ENCODE data around the gene YOD1.

YOD1 gene

DNA sequence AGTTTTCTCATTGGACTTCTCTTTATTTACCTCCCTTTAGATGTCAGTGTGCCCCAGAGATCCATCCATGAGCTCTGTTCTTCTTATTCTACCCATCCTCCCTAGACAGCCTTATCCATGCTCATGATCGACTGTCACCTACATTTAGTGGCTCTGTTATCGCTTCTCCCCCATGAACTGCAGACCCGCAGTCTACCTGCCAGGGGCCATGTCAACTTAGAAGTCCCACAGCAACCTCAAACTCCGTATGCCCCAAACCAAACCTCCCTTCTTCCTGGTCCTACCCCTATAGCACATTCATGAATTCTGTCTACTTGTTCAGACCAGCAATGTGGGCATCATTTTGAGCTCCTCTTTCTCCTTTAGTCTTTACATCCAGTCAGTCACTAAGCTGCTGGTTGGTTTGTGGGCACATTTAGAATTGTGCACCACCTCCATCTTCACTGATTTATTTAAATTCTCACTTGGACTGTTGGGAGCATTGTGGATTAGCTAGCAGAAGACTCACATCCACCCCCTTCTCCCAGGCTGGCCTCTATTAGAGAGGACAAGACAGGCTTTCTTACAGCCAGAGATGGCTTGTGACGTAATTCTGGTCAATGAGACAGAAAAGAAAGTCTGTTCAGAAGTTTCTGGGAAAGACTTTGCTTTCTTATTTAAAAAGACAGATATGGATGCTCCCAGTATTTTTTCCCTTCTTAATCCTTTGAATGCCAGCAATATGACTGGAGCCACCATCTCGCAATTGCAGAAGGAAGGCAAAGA is 37.5 kb downstream of the YOD1 start:
- in situ Hi-C loops (cut with HindIII; ENCODE audit: low sequenced_read_pairs), result no loop called here

DNA sequence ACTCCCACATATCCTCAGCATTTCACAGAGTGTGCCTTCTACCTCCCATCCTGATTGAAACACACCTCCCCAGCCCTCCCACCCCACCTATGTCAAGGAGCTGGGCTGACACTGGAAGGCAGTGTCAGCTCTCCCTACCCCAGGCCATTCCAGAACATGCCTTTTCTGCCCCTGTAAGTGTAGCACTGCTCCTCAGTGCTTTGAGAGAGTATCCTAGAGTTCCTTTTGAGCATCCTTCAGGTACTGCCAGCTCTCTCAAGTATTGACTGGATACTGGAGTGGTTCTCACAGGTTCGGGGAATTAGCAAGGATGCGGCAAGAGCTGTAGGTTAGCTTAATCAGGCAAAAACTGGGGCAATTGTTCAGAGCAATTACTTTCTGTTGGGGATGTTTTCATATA is 40.3 kb downstream of the YOD1 start:
- in situ Hi-C loops (cut with HindIII; ENCODE audit: low sequenced_read_pairs), result no loop called here

DNA sequence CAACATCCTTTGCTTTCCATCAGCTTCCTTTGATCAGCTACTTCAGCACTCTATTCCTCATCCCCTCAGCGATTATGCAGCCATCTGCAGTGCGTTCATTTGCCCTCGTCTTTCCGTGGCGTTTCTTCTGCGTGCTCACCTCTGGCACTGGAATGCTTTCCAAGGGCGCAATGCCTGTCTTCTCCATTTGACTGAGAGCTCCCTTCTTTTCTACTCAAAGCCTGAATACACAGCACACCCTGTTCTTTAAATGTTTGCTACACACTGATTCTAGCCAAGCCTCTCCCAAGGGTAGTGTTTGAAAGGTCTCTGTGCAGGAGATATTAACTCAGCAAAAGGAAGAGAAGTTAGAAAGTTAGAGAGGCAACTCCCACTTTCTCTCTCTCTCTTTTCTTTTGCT is 41.1 kb downstream of the YOD1 start:
- in situ Hi-C loops (cut with HindIII; ENCODE audit: low sequenced_read_pairs), result no loop called here

DNA sequence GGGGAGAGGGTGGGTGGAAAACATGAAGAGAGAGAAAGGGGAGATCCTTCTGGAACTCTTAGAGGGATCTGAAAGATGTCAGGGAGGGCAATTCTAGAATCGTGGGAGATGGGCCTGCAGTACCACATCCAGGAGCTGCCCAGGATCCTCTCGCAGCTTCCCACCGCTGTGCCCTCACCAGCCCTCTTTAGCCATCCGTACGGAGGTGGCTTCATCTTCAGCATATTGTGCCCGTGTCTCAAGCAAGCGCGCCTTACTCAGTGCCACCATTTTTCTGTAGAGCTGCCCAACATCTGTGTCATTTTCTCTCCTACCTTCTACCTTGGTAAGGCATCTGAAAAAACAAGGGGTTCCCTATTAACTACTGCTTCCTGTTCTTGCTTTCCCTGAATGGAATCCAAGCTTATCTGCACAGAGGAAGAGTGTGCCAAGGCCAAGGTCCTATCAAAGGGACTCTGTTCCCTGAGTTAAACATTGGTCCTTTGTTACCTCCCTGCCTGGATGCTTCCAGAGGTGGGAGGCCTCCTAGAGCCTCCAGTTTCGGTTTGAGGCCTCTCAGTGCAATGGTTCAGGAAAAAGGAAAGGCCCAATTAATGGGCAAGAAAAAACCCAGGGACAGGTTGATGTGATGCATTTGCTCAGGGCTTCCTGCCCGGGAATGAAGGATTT is 41.7 kb downstream of the YOD1 start:
- in situ Hi-C loops (cut with HindIII; ENCODE audit: low sequenced_read_pairs), result no loop called here

DNA sequence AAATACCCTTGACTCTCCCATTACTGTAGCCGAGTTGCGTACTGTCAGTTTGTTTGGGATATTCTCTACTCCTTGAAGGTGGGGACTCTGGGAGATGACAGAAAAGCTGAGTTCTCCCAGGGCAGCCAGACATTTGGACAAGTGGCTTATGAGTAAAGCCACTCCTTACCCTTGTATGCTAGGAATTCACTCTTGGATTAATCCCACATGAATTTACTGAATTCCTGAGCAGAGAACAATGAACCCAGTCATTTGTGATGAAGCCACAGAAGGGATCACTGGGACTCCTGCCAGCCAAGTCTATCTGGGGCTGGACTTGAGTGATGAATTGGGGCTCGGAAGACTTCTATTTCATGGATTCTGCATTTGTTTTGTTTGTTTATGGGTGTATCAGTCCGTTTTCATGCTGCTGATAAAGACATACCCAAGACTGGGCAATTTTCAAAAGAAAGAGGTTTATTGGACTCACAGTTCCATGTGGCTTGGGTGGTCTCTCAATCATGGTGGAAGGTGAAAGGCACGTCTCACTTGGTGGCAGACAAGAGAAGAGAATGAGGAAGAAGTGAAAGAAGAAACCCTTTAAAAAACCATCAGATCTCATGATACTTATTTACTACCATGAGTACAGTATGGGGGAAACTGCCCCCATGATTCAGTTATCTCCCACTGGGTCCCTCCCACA is 43.5 kb downstream of the YOD1 start:
- in situ Hi-C loops (cut with HindIII; ENCODE audit: low sequenced_read_pairs), result no loop called here

DNA sequence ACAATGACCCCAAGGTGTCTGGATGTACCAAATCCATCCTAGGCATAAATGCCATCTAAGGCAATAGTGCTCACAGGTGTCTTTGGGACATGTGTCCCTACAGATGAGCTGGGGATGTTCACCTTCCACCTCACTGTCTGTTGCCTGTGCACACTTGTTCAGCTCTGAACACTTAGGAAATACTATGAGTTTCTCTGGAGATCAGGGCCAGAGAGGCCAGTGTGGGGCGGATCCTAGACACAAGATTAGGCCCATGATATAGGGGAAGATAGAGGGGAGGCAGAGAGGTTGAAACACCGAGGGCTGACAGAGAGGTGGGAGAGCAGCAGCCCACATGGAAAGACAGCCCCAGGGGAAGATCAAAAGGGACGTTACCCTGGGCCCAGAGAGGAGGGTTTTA is 44.1 kb downstream of the YOD1 start:
- in situ Hi-C loops (cut with HindIII; ENCODE audit: low sequenced_read_pairs), result no loop called here

DNA sequence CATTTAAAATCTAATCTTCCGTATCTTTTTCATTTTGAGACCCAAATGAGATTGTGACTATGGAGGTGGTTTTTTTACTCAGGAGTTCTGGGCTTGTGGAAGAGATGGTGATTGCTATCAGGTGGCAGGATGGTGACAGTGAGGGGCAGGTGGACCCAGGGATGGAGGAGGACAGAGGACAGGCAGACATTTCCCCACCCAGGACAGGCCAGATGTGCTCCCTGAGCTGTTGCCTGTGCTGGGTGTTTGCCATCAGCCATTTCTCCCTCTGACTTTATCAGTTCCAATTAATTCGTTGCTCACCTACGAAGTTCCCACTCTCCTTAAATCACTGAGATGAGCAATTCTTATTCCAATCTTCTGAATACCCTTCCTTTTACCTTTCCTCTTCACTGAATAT is 44.9 kb downstream of the YOD1 start:
- in situ Hi-C loops (cut with HindIII; ENCODE audit: low sequenced_read_pairs), result no loop called here

DNA sequence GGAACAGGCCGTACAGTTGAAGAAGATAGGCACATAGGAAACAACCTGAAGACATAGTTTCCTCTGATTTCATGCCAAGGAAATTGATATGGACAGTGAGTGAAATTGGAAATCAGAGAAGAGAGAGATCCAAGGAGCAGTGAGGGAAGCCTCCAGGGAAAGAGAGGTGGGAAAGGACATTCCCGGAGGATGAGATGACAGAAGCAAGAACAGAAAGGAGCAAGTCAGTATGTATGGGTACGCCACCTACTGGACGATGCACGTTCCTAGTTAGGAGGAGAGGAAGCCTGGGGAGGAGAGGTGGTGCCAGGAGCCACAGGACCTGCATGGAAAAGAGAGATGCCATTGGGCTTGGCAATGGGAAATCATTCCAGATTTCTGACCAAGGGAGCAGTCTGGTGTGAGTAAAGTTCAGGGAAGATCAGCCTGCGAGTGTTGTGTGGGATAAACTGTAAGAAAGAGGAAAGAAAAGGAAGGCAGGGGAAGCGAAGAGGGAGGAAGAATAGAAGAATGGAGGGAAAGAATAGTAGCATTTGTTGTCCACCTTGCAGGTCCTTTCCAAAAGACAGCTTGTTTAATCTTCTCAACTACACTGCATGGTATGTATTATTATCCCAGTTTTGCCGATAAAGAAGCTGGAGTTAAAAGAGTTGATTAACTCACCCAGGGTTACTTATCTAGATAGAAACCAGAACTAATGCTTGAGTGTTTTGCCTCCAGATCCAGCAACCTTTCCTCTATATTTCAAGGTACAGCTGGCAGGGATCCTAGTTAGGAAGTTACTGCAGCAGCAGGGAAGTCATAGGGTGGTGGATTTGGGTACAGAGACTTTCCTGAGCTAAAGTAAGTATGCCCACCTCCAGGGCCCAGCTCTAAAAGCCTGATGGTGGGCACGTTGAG is 45.8 kb downstream of the YOD1 start:
- in situ Hi-C loops (cut with HindIII; ENCODE audit: low sequenced_read_pairs), result no loop called here

DNA sequence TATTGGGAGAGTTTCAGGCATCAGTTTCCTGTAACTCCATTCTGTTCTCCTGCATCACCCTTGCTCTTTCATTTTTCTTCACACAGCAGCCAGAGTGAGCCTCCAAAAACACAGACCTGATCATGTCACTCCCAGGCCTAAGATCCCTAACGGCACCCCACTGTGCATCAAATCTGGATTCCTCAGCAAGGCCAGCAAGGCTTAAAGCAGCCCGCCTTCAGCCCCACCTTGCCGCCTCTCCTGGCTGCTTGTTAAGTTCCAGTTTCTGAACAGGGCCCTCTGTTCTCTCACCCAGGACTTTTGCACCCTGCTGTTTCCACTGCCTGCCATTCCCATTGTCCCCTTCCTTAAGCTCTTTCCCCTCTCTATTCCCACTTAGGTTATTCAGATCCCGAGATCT is 47.8 kb downstream of the YOD1 start:
- in situ Hi-C loops (cut with HindIII; ENCODE audit: low sequenced_read_pairs), result no loop called here

DNA sequence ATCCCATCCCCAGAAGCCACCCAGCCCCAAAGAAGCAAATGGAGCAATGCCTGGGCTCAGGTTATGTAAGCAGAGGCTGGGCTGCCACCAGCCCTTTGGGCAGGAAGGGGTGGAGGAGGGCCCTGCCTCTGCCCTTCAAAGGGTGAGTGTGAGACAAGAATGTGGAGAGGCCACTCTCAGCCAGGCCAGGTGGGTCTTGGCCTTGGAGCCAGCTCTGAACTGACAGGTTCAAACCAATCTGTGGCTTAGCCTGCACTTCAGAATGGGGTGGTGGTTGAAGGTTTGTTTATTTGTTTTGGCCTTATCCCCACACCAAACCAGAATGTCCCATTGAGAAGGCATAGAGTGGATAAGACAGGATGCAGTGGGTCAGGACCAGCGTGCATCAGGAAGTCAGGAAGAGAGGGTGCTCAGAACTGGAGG is 48.3 kb downstream of the YOD1 start:
- in situ Hi-C loops (cut with HindIII; ENCODE audit: low sequenced_read_pairs), result no loop called here

DNA sequence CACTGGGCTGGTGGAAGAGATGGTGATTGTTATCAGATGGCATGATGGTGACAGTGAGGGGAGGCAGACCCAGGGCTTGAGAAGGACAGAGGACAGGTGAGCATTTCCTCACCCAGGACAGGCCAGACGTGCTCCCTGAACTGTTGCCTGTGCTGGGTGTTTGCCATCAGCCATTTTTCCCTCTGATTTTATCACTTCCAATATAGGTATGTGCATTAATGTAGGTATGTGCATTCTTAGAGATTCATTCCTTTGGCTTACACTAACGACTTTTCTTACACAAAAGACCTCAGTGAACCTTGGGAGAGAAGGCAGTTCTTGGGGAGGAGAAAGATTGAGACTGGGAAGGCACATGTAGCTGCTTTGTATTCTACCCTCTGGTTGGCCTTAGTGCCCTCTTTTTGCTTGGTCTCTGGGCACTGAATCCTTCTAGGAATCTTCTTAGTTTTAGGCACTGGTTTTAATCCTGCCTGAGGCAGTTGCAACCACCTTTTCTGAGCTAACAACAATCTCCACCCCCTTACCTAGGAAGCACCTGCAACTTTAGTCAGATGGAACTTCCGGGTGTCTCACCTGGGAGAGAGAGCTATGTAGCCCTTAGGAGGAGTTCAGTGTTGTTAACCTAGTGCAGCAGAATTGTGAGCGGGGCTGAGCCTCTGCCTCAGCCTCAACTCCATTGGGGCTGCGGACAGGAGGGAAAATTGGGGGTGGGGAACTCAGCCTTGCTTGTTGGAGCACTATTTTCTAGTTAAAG is 49.3 kb downstream of the YOD1 start:
- in situ Hi-C loops (cut with HindIII; ENCODE audit: low sequenced_read_pairs), result no loop called here

DNA sequence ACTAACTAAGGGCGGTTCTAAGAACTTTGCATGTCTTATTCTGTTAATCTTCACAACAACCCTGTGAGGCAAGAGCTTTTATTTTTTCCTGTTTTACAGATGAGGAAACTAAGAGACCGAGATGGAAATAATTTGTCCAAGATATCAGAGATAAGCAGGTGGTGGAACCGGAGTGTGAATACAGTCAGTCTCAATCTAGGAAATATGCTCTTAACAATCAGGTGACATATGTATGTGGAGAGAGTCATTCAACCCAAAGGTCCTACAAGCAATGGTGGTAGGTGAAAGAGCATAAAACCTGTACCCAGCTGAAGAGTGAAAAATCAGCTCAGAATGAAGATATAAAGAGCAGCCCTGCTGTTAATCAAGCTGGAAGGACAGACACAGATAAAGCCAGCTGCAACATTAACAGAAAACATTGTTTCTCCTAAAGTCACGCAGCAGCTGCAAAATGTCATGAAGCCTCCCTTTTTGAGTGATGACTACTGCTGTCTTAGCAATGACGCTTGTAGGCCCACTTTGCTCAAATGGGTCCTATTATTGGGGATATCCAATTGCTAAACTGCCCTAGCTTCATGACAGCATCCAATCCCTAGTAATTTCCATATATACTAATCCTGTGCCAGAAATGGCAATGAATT is 50.2 kb downstream of the YOD1 start:
- in situ Hi-C loops (cut with HindIII; ENCODE audit: low sequenced_read_pairs), result no loop called here

DNA sequence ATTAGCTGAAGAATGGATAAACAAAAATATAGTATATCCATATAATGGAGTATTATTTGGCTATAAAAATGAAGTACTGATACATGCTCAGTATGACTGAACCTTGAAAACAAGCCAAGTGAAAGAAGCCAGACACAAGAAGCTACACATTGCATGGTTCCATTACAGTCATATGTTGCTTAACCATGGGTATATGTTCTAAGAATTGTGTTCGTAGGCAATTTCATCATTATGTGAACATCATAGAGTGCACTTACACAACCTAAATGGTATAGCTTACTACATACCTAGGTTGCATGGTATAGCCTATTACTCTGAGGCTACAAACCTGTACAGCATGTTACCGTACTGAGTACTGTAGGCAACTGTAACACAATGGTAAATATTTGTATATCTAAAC is 52.2 kb downstream of the YOD1 start:
- in situ Hi-C loops (cut with HindIII; ENCODE audit: low sequenced_read_pairs), result no loop called here
